HL-60 (cell line): ENCODE data around the gene AKT1S1.

Source experiments
- GABPA ChIP-seq: IDR thresholded peaks from 2 replicates; pipeline ENCODE4 v1.6.1; 2012; ENCODE audit warnings: low read depth
- POLR2AphosphoS5 ChIP-seq: IDR thresholded peaks from 2 replicates; pipeline ENCODE4 v1.6.1; 2012; ENCODE audit warnings: low read depth
- REST ChIP-seq: IDR thresholded peaks from 2 replicates; pipeline ENCODE4 v1.6.1; 2012; ENCODE audit warnings: low read depth; ENCODE audit not compliant: insufficient replicate concordance
- SPI1 ChIP-seq: IDR thresholded peaks from 2 replicates; pipeline ENCODE4 v1.6.1; 2012; ENCODE audit warnings: low read depth, mild to moderate bottlenecking, borderline replicate concordance
- TF ChIP-seq, protein P1 (sequence below): IDR thresholded peaks from one replicate; pipeline ENCODE4 v1.5.1; 2011; ENCODE audit warnings: low read length, control low read depth, inconsistent platforms; ENCODE audit not compliant: insufficient read depth

DNA sequence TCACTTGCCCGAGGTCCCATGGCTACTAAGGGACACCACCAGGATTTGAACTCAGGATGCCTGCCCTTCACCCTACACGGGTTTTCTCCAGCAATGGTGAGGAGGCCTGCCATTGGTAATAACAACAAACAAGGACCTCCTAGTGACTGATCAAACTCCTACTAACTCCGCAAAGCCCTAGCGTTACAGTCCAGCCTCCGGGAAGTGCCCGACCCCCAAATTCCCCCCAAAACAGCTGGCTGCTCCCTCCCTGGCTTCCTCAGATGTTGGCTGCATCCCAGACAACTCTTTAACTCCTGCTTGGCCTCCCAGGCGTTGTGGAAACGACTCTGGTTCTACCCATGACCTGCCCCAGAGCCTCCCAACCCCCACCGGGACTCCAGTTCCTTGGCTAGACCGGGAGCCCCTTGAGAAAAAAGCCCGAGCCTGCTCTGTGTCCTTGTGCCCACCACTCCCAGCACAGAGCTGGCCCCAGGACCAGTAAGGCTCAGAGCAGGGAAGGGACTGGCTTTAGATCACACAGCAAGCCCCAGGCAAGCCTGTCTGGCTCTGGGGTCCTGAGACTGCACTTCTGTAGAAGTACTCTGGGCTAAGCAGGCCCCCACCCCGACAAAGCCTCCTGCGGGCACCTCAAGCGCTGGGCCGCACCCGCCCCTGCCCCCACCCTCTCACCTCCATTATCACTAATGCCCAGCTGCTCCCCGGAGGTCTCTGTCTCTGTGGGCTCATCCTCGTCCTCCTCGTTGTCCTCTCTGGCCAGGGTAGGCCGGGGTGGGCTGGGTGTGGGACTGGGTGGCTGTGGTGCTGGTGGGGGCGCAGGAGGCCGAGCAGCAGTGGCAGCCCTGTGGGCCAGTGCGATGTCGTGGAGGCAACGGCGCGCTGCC is 4.7 kb downstream of the AKT1S1 start:
- TF ChIP-seq REST (no peak), GABPA (no peak), POLR2AphosphoS5 (no peak), SPI1 (no peak)
- TF ChIP-seq, protein P1, sequence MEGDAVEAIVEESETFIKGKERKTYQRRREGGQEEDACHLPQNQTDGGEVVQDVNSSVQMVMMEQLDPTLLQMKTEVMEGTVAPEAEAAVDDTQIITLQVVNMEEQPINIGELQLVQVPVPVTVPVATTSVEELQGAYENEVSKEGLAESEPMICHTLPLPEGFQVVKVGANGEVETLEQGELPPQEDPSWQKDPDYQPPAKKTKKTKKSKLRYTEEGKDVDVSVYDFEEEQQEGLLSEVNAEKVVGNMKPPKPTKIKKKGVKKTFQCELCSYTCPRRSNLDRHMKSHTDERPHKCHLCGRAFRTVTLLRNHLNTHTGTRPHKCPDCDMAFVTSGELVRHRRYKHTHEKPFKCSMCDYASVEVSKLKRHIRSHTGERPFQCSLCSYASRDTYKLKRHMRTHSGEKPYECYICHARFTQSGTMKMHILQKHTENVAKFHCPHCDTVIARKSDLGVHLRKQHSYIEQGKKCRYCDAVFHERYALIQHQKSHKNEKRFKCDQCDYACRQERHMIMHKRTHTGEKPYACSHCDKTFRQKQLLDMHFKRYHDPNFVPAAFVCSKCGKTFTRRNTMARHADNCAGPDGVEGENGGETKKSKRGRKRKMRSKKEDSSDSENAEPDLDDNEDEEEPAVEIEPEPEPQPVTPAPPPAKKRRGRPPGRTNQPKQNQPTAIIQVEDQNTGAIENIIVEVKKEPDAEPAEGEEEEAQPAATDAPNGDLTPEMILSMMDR: no peak
